HL-60 (cell line): ENCODE measurements around the gene CD247.

Experiments used
- GABPA ChIP-seq: IDR thresholded peaks from 2 replicates; pipeline ENCODE4 v1.6.1; 2012; ENCODE audit warnings: low read depth
- POLR2AphosphoS5 ChIP-seq: IDR thresholded peaks from 2 replicates; pipeline ENCODE4 v1.6.1; 2012; ENCODE audit warnings: low read depth
- REST ChIP-seq: IDR thresholded peaks from 2 replicates; pipeline ENCODE4 v1.6.1; 2012; ENCODE audit warnings: low read depth; ENCODE audit not compliant: insufficient replicate concordance
- SPI1 ChIP-seq: IDR thresholded peaks from 2 replicates; pipeline ENCODE4 v1.6.1; 2012; ENCODE audit warnings: low read depth, mild to moderate bottlenecking, borderline replicate concordance
- TF ChIP-seq, protein P1 (sequence below): IDR thresholded peaks from one replicate; pipeline ENCODE4 v1.5.1; 2011; ENCODE audit warnings: low read length, control low read depth, inconsistent platforms; ENCODE audit not compliant: insufficient read depth

DNA sequence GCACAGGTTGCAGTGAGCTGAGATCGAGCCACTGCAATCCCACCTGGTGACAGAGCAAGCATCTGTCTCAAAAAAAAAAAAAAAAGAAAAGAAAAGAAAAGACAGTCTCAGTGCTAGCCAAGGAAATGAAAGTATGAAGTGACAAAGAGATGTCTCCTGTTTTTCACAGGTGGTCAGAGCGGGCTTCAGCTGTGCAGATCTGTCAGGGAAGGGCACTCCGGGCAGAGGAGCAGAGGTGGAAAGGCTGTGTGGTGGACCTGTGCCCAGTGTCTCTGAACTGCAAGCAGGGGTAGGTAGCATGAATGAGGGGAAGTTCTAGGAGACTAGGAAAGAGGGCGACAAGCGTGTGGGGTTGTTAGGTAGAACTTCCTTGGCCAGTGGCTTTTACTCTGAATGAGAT lies 67.5 kb downstream of the CD247 start:
- no peak for TF ChIP-seq REST
- TF ChIP-seq, protein P1, sequence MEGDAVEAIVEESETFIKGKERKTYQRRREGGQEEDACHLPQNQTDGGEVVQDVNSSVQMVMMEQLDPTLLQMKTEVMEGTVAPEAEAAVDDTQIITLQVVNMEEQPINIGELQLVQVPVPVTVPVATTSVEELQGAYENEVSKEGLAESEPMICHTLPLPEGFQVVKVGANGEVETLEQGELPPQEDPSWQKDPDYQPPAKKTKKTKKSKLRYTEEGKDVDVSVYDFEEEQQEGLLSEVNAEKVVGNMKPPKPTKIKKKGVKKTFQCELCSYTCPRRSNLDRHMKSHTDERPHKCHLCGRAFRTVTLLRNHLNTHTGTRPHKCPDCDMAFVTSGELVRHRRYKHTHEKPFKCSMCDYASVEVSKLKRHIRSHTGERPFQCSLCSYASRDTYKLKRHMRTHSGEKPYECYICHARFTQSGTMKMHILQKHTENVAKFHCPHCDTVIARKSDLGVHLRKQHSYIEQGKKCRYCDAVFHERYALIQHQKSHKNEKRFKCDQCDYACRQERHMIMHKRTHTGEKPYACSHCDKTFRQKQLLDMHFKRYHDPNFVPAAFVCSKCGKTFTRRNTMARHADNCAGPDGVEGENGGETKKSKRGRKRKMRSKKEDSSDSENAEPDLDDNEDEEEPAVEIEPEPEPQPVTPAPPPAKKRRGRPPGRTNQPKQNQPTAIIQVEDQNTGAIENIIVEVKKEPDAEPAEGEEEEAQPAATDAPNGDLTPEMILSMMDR = no peak
- no peak for TF ChIP-seq GABPA
- no peak for TF ChIP-seq POLR2AphosphoS5
- TF ChIP-seq SPI1 = no peak
